PC-9 (cell line): ENCODE results near the gene CCR5.

Source experiments
- CTCF ChIP-seq: fragments of 200-600 bp; sonication (generic); conservative IDR thresholded peaks from 2 replicates; pipeline ENCODE4 v1.6.1; 2017; ENCODE audit warnings: mixed run types, antibody characterized with exemption, mild to moderate bottlenecking, moderate library complexity
- EZH2 ChIP-seq: fragments of 200-600 bp; sonication (generic); IDR thresholded peaks from 2 replicates; pipeline ENCODE4 v1.8.0; 2017; ENCODE audit warnings: antibody characterized with exemption, low read depth

- TF ChIP-seq EZH2 (no peak), CTCF (no peak)
These were observed 15.8 kb upstream of the CCR5 start for GRCh38 chr3:46354984-46355383.
